ENCODE results near the gene NR2F1.

NR2F1 gene

DNA sequence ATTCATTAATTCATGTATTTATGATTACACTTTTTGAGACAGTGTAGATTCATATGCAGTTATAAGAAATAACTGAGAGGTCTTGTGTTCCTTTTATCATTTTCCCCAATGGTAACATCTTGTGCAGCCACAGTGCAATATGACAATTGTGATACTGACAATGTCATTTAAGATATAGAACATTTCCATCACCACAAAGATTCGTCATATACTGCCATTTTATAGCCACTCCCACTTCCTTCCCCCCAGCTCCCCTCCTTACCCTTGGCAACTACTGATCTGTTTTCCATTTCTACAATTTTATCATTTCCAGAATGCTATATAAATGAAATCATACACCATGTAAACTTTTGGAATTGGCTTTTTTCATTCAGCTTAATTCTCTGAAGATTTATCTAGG, 53.8 kb downstream of the NR2F1 start:
- DNase-seq, result no peak

DNA sequence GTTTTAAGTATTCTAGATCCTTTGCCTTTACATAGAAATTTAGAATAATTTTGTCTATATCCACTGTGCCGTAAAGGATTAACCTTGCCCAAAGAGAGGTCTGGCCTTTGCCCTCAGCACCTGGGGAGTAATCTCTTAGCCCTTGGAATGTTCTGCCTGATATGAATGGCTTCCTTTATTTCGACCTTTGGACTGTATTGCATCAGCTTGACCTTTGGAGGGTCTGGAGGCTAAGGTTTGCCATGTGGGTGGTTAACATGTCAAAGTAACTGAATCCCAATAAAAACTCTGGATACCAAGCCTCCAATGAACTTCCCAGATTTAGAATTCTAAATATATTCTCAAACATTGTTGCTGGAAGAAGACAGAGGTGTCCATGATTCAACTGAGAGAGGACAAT, 54.7 kb downstream of the NR2F1 start:
- no peak for DNase-seq

DNA sequence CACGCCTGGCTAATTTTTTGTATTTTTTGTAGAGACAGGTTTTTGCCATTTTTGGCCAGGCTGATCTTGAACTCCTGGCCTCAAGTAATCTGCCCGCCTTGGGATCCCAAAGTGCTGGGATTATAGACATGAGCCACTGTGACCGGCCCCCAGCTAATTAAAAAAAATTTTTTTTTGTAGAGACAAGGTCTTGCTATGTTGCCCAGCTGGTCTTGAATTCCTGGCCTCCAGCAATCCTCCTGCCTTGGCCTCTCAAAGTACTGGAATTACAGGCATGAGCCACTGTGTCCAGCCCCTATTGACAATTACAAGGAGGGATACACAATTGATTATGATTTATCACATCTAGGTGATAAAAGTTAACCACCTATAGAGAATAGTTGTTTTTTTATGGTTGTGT, 59.5 kb downstream of the NR2F1 start:
- no peak for DNase-seq
